Endothelial cell (in vitro differentiated cells): ENCODE results near the gene CHD2. TPM values are rescaled to one million over a fixed set of nuclear protein-coding genes. Genes with fewer than 3 reads are reported as not detected.

Experiments used
- DNase-seq: peaks from one replicate; pipeline ENCODE4 v3.0.0; 2021; ENCODE audit warnings: low spot score
- H3K27ac Mint-ChIP-seq: one replicate; pipeline ENCODE4 v1.8.0; 2021; ENCODE audit warnings: mixed read lengths, inconsistent platforms; ENCODE audit not compliant: unreplicated experiment
- H3K27me3 Mint-ChIP-seq: one replicate; pipeline ENCODE4 v1.8.0; 2021; ENCODE audit warnings: mild to moderate bottlenecking, moderate library complexity, mixed read lengths, inconsistent platforms; ENCODE audit not compliant: unreplicated experiment
- H3K36me3 Mint-ChIP-seq: one replicate; pipeline ENCODE4 v1.8.0; 2021; ENCODE audit warnings: mild to moderate bottlenecking, low read depth, mixed read lengths, inconsistent platforms; ENCODE audit not compliant: unreplicated experiment
- H3K4me1 Mint-ChIP-seq: one replicate; pipeline ENCODE4 v1.8.0; 2021; ENCODE audit warnings: mild to moderate bottlenecking, mixed read lengths, inconsistent platforms; ENCODE audit not compliant: unreplicated experiment
- H3K4me3 Mint-ChIP-seq: one replicate; pipeline ENCODE4 v1.8.0; 2021; ENCODE audit warnings: mild to moderate bottlenecking, mixed read lengths, inconsistent platforms; ENCODE audit not compliant: unreplicated experiment
- H3K9me3 Mint-ChIP-seq: one replicate; pipeline ENCODE4 v1.8.0; 2021; ENCODE audit warnings: mixed read lengths, inconsistent platforms; ENCODE audit not compliant: unreplicated experiment
- total RNA-seq: library from RNA; stranded (reverse); fragmentation: NEBNext Ultra II Directional; extraction: Animal tissue kit (Norgen Biotek cat#: 25700); gene quantifications from one replicate; pipeline ENCODE4 v1.2.1, GENCODE V29; 2021; ENCODE audit not compliant: unreplicated experiment
- TF ChIP-seq, protein P1 (sequence below): fragments of 200-600 bp; sonication (generic); IDR thresholded peaks from one replicate; pipeline ENCODE4 v1.5.0; 2021; ENCODE audit warnings: antibody characterized with exemption; ENCODE audit not compliant: unreplicated experiment

The CHD2 gene
- total RNA-seq, 1 donor from 2014 or later, result 96.3 TPM

DNA sequence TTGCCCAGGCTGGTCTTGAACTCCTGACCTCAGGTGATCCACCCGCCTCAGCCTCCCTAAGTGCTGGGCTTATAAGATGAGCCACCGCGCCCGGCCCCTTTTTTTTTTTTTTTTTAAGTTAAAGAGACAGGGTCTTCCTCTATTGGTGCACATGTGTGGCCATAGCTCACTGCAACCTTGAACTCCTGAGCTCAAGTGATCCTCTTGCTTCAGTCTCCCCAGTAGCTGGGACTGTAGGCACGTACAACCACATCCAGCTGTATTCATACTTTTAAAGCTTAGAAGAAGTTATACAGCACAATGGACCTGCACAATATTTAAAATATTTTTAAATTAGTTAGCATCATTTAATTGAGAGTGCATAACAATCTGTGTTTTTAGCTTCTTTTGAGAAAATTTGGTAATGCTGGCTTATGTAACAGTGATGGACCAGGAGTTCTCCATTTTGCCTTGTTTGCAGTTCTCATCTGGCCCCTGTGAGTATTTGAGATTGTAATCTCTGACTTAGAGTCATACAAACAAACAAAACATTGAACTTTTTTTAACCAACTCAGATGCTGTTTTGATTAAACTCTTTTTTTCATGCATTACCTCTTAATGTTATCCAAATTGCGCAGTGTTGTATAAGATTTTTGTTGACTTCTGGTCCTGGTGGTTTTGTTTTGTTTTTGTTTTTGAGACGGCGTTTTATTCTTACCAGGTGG lies 33.0 kb downstream of the CHD2 start:
- Mint-ChIP-seq H3K36me3 (peaks cover 39% of the 10 kb centered on the region), H3K9me3 (no peaks in the 10 kb centered on the region), H3K27ac (peak overlapping the region; percentile 68), H3K27me3 (peaks cover 2% of the 10 kb centered on the region), H3K4me3 (no peak overlapping the region), H3K4me1 (peaks cover 44% of the 10 kb centered on the region)
- TF ChIP-seq, protein P1, sequence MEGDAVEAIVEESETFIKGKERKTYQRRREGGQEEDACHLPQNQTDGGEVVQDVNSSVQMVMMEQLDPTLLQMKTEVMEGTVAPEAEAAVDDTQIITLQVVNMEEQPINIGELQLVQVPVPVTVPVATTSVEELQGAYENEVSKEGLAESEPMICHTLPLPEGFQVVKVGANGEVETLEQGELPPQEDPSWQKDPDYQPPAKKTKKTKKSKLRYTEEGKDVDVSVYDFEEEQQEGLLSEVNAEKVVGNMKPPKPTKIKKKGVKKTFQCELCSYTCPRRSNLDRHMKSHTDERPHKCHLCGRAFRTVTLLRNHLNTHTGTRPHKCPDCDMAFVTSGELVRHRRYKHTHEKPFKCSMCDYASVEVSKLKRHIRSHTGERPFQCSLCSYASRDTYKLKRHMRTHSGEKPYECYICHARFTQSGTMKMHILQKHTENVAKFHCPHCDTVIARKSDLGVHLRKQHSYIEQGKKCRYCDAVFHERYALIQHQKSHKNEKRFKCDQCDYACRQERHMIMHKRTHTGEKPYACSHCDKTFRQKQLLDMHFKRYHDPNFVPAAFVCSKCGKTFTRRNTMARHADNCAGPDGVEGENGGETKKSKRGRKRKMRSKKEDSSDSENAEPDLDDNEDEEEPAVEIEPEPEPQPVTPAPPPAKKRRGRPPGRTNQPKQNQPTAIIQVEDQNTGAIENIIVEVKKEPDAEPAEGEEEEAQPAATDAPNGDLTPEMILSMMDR, result no peak
- DNase-seq, result no peak

DNA sequence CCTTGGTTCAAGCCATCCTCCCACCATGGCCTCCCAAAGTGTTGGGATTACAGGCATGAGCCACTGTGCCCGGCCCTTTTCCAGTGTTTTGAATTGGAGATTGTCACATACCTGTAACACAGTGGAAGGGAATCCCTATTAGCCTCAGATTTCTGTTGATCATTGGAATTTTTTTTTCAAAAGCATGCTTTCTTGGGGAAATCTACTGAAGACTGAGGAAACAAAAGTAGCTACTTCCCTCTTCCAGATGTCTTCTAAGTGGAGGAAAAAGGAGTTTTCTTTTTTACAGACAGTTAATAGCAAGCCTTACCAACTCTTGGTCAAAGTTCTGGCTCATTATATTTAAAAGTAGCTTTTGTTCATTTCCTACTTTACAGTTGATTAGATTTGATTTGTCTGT lies 33.7 kb downstream of the CHD2 start:
- Mint-ChIP-seq H3K27me3 (peaks cover 2% of the 10 kb centered on the region), H3K4me1 (peaks cover 49% of the 10 kb centered on the region), H3K27ac (peak overlapping the region; percentile 68), H3K4me3 (no peak overlapping the region), H3K9me3 (no peaks in the 10 kb centered on the region), H3K36me3 (peaks cover 31% of the 10 kb centered on the region)
- TF ChIP-seq, protein P1, result no peak
- no peak for DNase-seq

DNA sequence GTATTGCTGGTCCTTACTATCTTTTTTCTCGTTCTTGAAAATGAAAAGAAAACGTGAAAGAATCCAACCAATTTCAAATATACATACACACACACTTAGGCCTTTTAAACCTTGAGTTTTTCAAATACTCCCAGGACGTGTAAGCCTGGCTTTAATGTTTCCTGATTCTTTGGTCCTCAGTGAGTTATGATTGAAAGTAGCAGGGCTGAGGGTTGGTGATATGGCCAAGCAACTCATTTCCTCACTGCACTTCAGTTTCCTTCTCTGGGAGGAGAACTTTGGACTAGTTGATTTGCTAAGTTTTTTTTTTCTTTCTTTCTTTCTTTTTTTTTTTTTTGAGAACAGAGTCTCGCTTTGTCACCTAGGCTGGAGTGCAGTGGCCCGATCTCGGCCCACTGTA lies 34.6 kb downstream of the CHD2 start:
- H3K36me3 Mint-ChIP-seq, result peaks cover 38% of the 10 kb centered on the region

DNA sequence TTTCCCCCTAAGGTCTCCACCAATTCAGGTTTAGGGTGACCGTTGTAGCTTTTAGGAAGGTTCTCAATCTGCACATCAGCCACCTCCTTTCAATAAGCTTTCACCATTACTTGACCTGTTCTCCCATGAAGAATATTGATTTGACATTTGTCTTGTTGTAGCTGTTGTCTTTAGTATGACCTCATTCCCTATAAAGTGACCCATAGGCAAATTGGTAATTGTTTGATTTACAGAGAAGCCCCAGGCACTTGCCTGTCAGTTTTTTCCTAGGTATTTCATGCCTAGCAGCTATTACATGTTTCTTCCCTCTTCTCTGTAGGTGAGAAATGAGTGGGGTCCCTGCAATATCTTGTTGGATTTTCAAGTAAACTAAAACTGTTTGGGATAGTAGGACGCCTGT lies 36.0 kb downstream of the CHD2 start:
- peaks cover 56% of the 10 kb centered on the region for H3K4me1 Mint-ChIP-seq
- no peak overlapping the region for H3K4me3 Mint-ChIP-seq
- peak overlapping the region; percentile 75 for H3K27ac Mint-ChIP-seq
- peaks cover 39% of the 10 kb centered on the region for H3K36me3 Mint-ChIP-seq
- H3K27me3 Mint-ChIP-seq, result no peaks in the 10 kb centered on the region
- no peak for DNase-seq
- TF ChIP-seq, protein P1, result no peak
- no peaks in the 10 kb centered on the region for H3K9me3 Mint-ChIP-seq

More for the DNA sequence above, 34.6 kb downstream of the CHD2 start:
- Mint-ChIP-seq H3K4me1 (peaks cover 56% of the 10 kb centered on the region), H3K4me3 (no peak overlapping the region), H3K27ac (no peak overlapping the region), H3K9me3 (no peaks in the 10 kb centered on the region), H3K27me3 (peaks cover 2% of the 10 kb centered on the region)
- TF ChIP-seq, protein P1, result no peak
- DNase-seq, result no peak

DNA sequence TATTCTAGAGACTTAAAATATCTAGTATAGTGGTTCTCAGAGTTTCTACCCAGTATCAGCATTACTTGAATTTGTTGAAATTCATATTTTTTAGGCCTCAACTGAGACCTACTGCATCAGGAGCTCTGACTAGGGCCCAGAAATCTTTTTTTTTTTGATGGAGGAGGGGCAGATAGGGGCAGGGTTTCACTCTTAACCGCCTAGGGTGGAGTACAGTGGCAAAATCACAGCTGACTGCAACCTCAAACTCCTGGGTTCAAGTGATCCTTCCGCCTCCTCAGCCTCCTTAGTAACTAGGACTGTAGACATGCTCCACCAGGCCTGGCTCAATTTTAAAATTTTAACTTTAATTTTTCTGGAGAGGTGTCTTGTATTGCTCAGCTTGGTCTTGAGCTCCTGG lies 36.6 kb downstream of the CHD2 start:
- no peaks in the 10 kb centered on the region for H3K9me3 Mint-ChIP-seq
- TF ChIP-seq, protein P1, result no peak

More for the DNA sequence above, 36.6 kb downstream of the CHD2 start:
- no peak for DNase-seq
- no peaks in the 10 kb centered on the region for H3K27me3 Mint-ChIP-seq
- H3K4me1 Mint-ChIP-seq, result peaks cover 56% of the 10 kb centered on the region
- H3K36me3 Mint-ChIP-seq, result peaks cover 41% of the 10 kb centered on the region
- peak overlapping the region; percentile 61 for H3K27ac Mint-ChIP-seq
- no peak overlapping the region for H3K4me3 Mint-ChIP-seq
